Measurements from ENCODE around the gene NMS.
"Not testable (repeated sequence)": the region's sequence is repeated elsewhere in the genome, so short reads cannot be mapped to it uniquely, and the experiment has no call there.

NMS gene

DNA sequence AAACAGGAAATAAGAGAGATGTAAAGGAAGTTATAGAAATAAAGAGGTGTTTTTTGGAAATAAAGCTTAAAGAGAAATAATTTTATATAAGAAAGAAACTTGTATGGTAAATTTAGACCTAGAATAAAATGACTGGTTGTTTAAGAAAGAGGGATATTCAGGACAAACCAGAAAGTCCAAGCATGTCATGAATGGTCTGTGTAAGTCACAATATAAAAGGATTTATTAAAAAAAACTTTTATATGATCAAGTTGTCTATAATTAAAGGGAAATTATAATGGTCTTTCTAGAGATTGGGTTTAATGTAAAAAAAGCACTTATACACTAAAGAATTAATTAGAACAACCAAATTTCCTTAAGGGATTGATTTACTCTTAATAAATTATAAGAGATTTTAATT is 13.9 kb upstream of the NMS start:
- peaks cover 14% of the 10 kb centered on the region for H3K9me3 Mint-ChIP-seq (ENCODE audit: low read depth)
- H3K4me1 Mint-ChIP-seq (ENCODE audit: low read depth); H3K36me3 Mint-ChIP-seq; H3K27ac Mint-ChIP-seq; H3K27me3 Mint-ChIP-seq; H3K4me3 Mint-ChIP-seq: not testable (repeated sequence)

DNA sequence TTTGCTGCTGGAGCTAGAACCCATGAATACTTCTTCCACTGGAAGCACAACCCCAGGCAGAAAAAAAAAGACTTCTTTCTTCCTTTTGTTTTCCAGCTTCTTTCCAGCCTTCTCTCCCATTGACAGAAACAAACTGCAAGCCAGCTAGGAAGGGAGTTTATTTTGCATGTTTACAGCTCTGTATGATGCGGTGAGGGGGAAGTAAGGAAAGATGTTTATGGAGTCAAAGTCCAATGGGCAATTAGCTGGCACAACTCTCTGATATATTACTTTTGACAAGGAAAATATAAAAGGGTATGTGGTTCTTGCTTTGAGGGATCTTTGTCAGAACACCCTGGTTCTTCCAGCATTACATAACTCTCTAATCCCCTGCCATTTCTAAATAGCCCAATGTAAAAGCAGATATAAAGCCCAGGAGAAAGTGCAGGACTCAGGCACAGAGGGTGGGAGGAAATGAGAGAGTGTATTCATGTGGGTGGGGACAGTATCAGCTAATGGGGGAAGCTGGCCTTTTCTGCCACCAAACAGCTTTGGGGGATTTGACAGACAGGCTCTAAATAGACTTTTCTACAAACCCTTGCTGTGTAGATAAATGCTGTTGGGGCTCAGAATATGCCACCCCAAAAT is 9.3 kb upstream of the NMS start:
- no peak overlapping the region for H3K27ac Mint-ChIP-seq
- no peak overlapping the region for H3K4me3 Mint-ChIP-seq
- peaks cover 11% of the 10 kb centered on the region for H3K9me3 Mint-ChIP-seq (ENCODE audit: low read depth)
- H3K27me3 Mint-ChIP-seq = peaks cover 3% of the 10 kb centered on the region
- no peaks in the 10 kb centered on the region for H3K4me1 Mint-ChIP-seq (ENCODE audit: low read depth)
- peaks cover 10% of the 10 kb centered on the region for H3K36me3 Mint-ChIP-seq

DNA sequence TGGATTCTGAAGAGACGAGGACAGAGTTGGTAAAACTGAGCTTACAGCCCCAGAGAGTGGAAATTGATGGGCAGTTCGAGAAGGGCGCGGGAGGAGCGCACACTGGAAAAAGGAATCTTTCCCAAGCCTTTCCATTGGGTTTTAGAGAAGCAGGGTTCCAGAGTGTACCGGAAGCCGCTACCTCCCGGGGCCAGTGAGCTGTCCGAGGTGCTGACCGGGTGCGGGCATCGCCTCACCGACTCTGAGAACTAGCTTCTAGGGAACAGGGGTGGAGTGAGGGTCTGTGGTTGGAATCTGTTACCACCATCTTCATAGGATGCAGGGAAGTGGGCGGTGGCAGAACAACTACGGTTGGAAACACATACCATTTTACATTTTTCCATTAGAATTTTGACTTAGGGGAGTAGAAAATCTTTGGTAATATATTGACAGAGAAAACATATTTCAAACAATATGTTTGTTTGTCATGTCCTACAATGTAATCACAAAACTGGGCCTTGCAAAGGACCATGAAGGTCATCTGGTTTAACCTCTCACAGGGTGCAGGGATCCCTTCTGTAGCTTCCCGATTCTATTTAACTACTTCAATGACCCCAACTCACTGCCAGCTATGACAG is 724 bp downstream of the NMS start:
- H3K36me3 Mint-ChIP-seq = no peaks in the 10 kb centered on the region
- H3K9me3 Mint-ChIP-seq (ENCODE audit: low read depth) = no peaks in the 10 kb centered on the region
- H3K27me3 Mint-ChIP-seq = peaks cover 23% of the 10 kb centered on the region
- no peaks in the 10 kb centered on the region for H3K4me1 Mint-ChIP-seq (ENCODE audit: low read depth)
- no peak overlapping the region for H3K4me3 Mint-ChIP-seq
- H3K27ac Mint-ChIP-seq = no peak overlapping the region

DNA sequence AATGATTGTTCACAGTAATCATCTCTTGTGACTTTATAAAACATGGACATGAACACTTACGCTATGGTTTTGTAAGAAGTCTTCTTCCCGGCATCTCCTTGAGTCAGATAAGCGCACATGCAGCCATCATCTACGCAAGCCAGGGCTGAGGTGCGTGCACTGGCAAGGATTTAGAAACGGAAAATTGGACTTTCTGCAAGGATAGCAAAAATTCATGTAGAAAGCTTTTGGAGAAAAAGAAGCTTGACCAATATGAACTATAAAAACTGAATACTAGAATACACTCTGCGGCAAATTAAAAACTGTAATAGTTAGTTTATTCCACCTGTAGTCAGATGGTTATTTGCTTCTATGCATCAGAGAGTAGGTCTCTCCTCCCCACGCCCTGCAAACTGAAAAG is 6.3 kb downstream of the NMS start:
- H3K9me3 Mint-ChIP-seq (ENCODE audit: low read depth) = no peaks in the 10 kb centered on the region
- no peak overlapping the region for H3K27ac Mint-ChIP-seq
- H3K27me3 Mint-ChIP-seq = peaks cover 13% of the 10 kb centered on the region

DNA sequence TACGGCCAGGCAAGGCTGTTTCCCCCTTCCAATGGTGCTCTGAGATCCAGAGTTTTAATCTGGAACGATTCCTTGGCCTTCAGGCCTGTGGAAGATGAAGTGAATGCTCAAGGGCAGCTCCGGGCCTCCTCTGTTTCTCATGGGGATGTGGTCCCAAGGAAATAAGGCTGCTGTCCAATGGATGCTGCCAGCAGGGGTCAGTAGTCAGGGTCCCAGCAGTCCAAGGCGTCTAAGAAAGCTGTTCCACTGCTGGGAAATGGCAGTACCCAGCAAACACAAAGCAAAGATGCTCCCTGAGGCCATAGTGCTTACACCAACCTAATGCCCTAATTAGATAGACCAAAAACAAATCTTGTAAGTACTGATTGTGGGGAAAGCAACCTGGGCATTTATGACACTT is 12.5 kb downstream of the NMS start:
- Mint-ChIP-seq H3K36me3 (no peaks in the 10 kb centered on the region), H3K4me1 (ENCODE audit: low read depth) (no peaks in the 10 kb centered on the region), H3K27ac (no peak overlapping the region), H3K4me3 (no peak overlapping the region), H3K9me3 (ENCODE audit: low read depth) (no peaks in the 10 kb centered on the region), H3K27me3 (peaks cover 1% of the 10 kb centered on the region)

More for the DNA sequence above, 6.3 kb downstream of the NMS start:
- Mint-ChIP-seq H3K4me3 (no peak overlapping the region), H3K4me1 (ENCODE audit: low read depth) (no peaks in the 10 kb centered on the region), H3K36me3 (no peaks in the 10 kb centered on the region)

DNA sequence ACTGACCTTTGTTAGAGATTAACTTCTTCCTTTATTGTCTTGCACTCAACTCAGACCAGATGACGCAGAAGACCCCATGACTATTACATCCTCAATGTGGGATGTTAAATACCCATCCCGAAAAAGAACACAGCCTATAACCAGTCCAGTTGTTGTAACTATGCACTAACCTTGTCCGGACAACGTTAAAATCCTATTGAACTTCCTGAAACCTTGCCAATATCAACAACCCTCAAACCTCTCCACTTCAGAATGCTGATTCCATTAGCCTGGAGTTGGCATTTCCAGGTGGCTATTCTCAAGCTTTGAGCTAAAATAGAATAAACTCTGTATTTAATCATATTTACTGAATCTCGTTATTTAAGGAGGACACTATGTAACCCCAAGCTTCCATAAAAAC is 13.6 kb downstream of the NMS start:
- Mint-ChIP-seq H3K9me3 (ENCODE audit: low read depth) (no peaks in the 10 kb centered on the region), H3K27ac (no peak overlapping the region), H3K36me3 (no peaks in the 10 kb centered on the region), H3K4me3 (no peak overlapping the region), H3K27me3 (no peaks in the 10 kb centered on the region), H3K4me1 (ENCODE audit: low read depth) (no peaks in the 10 kb centered on the region)

DNA sequence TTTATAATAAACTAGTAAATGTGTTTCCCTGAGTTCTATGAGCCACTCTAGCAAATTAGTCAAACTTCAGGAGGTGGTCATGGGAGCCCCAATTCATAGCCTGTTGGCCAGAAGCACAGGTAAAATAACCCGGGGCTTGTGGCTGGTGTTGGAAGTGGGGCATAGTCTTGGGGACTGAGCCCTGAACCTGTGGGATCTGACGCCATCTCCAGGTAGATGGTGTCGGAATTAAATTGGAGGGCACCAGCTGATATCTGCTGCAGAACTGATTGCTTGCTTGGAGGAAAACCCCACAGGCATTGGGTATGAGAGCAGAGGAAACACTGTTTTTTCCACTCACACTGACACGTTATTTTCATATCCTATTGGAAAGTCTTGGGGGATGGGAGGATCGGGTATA is 14.1 kb downstream of the NMS start:
- Mint-ChIP-seq H3K27ac (no peak overlapping the region), H3K36me3 (no peaks in the 10 kb centered on the region), H3K27me3 (no peaks in the 10 kb centered on the region), H3K4me3 (no peak overlapping the region), H3K9me3 (ENCODE audit: low read depth) (no peaks in the 10 kb centered on the region), H3K4me1 (ENCODE audit: low read depth) (no peaks in the 10 kb centered on the region)

DNA sequence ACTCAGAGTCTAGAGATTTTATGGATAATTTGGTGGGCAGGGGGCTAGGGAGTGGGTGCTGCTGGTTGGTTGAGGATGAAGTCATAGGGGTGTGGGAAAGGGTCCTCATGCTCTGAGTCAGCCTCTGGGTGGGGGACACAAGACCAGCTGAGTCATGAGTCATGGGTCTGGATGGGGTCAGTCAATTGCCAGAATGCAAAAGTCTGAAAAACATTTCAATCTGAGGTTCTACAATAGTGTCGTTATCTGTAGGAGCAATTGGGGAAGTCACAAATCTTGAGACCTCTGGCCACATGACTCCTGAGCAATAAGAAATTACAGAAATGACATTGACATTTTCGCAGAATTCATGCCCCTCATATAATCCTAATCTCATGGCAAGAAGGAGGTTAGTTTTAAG is 15.1 kb downstream of the NMS start:
- Mint-ChIP-seq H3K4me1 (ENCODE audit: low read depth) (no peaks in the 10 kb centered on the region), H3K27ac (no peak overlapping the region), H3K36me3 (no peaks in the 10 kb centered on the region), H3K27me3 (no peaks in the 10 kb centered on the region), H3K4me3 (no peak overlapping the region), H3K9me3 (ENCODE audit: low read depth) (no peaks in the 10 kb centered on the region)

DNA sequence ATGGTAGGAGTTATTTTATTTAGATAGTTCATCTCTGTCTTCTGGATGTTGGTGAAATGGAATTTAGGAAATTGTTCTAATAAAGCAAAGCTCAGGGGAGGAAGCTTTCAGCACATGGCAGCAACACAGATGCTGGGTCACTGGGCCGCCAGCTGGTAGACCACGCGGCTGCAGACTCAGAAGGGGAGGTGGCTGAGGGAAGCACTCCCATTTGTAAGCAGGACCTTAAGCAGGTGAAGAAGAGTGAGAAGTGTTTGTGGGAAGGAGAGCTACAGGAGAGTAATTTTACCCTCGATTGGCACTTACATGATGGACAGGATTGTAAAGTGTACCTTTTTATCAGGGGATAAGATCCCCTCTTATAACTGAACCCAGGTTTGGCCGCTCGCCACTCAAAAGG is 24.4 kb downstream of the NMS start:
- H3K4me1 Mint-ChIP-seq (ENCODE audit: low read depth) = no peaks in the 10 kb centered on the region
- peaks cover 10% of the 10 kb centered on the region for H3K27me3 Mint-ChIP-seq
- no peaks in the 10 kb centered on the region for H3K36me3 Mint-ChIP-seq
- H3K27ac Mint-ChIP-seq = no peak overlapping the region
- peaks cover 3% of the 10 kb centered on the region for H3K9me3 Mint-ChIP-seq (ENCODE audit: low read depth)
- no peak overlapping the region for H3K4me3 Mint-ChIP-seq

DNA sequence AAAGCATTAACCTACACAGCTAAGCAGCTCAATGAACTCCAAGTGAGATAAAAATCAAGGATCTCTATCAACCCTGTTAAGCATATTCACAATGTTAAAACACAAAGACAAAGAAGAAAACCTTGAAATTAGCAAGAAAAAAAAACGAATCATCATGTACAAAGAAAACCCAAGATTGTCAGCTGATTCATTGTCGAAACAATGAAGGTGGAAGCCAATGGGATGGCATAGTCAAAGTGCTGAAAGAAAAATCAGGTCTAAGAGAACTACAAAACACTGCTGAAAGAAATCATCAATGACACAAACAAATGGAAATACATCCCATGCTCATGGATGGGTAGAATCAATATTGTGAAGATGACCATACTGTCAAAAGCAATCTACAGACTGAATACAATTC is 32.5 kb downstream of the NMS start:
- Mint-ChIP-seq H3K4me3 (no peak overlapping the region), H3K4me1 (ENCODE audit: low read depth) (no peaks in the 10 kb centered on the region), H3K27me3 (peaks cover 4% of the 10 kb centered on the region), H3K27ac (no peak overlapping the region), H3K9me3 (ENCODE audit: low read depth) (peaks cover 4% of the 10 kb centered on the region), H3K36me3 (peaks cover under 1% of the 10 kb centered on the region)

DNA sequence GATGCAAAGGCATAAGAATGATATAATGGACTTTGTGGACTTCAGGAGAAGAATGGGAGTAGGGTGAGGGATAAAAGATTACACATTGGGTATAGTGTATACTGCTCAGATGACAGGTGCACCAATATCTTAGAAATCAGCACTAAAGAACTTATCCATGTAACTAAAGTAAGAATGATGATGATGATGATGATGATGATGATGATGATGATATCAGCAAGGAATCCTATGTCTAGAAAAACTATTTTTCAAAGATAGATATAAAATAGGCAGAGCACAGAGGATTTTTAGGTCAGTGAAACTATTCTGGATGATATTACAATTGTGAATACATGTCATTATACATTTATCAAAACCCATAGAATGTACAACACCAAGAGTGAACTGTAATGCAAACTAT is 34.3 kb downstream of the NMS start:
- Mint-ChIP-seq H3K27ac (no peak overlapping the region), H3K27me3 (peaks cover 2% of the 10 kb centered on the region), H3K4me1 (ENCODE audit: low read depth) (no peaks in the 10 kb centered on the region), H3K4me3 (no peak overlapping the region), H3K9me3 (ENCODE audit: low read depth) (peaks cover 9% of the 10 kb centered on the region), H3K36me3 (peaks cover 6% of the 10 kb centered on the region)

DNA sequence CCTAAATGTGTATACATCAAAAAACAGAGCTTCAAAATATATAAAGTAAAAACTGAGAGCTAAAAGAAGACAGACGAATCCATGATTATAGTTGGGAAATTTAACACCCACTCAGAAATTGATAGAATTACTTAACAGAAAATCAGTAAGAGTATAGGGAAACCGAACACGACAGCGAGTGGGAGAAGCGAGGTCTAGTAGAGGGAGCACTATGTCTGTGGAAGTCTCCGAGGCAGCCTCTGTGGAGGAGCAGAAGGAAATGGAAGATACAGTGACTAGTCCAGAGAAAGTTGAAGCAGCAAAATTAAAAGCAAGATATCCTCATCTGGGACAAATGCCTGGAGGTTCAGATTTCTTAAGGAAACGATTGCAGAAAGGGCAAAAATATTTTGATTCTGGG is 38.8 kb downstream of the NMS start:
- Mint-ChIP-seq H3K36me3 (peaks cover 6% of the 10 kb centered on the region), H3K27me3 (no peaks in the 10 kb centered on the region), H3K4me3 (no peak overlapping the region), H3K4me1 (ENCODE audit: low read depth) (no peaks in the 10 kb centered on the region), H3K27ac (no peak overlapping the region), H3K9me3 (ENCODE audit: low read depth) (peaks cover 9% of the 10 kb centered on the region)

DNA sequence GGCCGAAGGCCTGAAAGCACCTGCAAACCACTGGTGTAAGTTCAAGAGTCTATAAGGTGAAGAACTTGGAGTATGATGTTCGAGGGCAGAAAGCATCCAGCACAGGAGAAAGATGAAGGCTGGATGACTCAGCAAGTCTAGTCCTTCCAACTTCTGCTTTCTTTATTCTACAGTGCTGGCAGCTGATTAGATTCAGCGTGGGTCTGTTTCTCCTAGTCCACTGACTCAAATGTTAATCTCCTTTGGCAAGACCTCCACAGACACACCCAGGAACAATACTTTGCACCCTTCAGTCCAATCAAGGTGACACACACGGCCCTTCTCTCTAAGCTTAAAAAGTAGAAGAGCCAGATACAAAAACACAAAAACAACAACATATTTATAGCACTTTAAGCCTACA is 43.4 kb downstream of the NMS start:
- H3K9me3 Mint-ChIP-seq (ENCODE audit: low read depth) = peaks cover under 1% of the 10 kb centered on the region

DNA sequence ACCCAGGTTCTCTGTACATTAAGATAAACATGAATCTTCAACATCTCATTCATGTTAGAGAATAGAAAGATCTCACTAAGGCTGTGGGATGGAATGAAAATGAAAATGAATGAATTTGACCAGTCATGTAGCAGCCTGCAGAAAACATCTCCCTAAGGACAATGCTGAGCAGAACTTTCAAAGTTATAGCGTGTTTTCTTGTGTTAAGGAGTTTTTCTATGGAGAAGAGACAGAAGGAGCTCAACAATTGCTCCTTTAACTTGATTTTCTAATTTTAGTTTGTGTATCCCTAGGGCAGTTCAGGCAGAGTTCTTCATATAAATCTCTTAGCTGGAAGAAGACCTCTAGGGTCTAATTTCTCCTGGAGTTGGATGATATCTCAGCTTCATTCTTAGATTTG is 47.3 kb downstream of the NMS start:
- H3K4me1 Mint-ChIP-seq (ENCODE audit: low read depth) = no peaks in the 10 kb centered on the region
- no peak overlapping the region for H3K4me3 Mint-ChIP-seq
- peaks cover 2% of the 10 kb centered on the region for H3K27me3 Mint-ChIP-seq
- H3K27ac Mint-ChIP-seq = no peak overlapping the region
- H3K9me3 Mint-ChIP-seq (ENCODE audit: low read depth) = no peaks in the 10 kb centered on the region
- H3K36me3 Mint-ChIP-seq = no peaks in the 10 kb centered on the region

More for the DNA sequence above, 43.4 kb downstream of the NMS start:
- no peak overlapping the region for H3K4me3 Mint-ChIP-seq
- peaks cover under 1% of the 10 kb centered on the region for H3K27me3 Mint-ChIP-seq
- no peaks in the 10 kb centered on the region for H3K4me1 Mint-ChIP-seq (ENCODE audit: low read depth)
- H3K36me3 Mint-ChIP-seq = no peaks in the 10 kb centered on the region
- no peak overlapping the region for H3K27ac Mint-ChIP-seq

DNA sequence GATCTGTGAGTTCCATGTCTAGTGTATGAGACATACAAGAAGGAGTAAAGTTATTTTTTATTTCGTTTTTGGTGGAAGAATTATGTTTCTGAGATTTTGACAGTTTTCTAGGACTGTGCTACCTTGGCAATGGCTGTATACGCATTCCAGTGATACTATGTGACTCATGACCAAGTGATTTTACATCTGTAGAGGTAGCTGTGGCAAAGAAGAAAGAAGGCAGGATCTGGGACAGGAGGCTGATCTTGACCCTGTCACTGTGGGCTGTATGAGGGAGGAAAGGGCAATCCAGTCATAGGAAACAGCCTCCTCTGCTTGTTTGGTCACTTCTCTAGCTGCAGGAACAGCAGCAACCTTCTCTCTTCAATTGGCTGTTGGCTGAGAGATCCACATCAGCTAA is 48.5 kb downstream of the NMS start:
- no peak overlapping the region for H3K27ac Mint-ChIP-seq
- no peaks in the 10 kb centered on the region for H3K9me3 Mint-ChIP-seq (ENCODE audit: low read depth)
- H3K4me3 Mint-ChIP-seq = no peak overlapping the region
- H3K27me3 Mint-ChIP-seq = peaks cover 2% of the 10 kb centered on the region
- no peaks in the 10 kb centered on the region for H3K36me3 Mint-ChIP-seq
- no peaks in the 10 kb centered on the region for H3K4me1 Mint-ChIP-seq (ENCODE audit: low read depth)

DNA sequence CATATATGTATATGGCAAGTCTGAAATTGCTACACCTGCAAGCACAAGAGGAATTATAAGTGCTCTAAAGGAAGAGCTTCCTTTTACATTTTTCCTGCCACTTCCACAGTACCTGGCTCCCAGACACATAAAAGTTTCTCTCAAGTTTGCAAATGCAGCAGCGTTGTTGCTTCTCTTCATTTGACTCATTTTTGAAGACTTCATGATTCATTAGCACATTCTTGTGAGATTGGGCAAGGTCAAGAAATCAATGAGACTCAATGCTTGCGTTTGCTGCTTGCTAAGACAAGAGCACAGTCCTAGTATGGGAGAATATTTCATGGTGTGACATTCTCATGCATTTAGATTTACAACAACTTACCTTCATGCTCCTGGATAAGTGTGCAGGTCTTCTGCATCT is 49.9 kb downstream of the NMS start:
- peaks cover 2% of the 10 kb centered on the region for H3K27me3 Mint-ChIP-seq
- H3K27ac Mint-ChIP-seq = no peak overlapping the region
- no peaks in the 10 kb centered on the region for H3K4me1 Mint-ChIP-seq (ENCODE audit: low read depth)
- H3K9me3 Mint-ChIP-seq (ENCODE audit: low read depth) = no peaks in the 10 kb centered on the region
- H3K4me3 Mint-ChIP-seq = no peak overlapping the region
- no peaks in the 10 kb centered on the region for H3K36me3 Mint-ChIP-seq

Data from activated naive CD8-positive, alpha-beta T cell (primary cell).